Measurements from ENCODE around the gene LIN37. TPM values are rescaled to one million over a fixed set of nuclear protein-coding genes. Genes with fewer than 3 reads are reported as not detected.

Gene LIN37
- total and polyA plus RNA-seq, 2 donors (not counting 3 experiments of a cell fraction or from before 2014, with no cell fraction given): 11.3 to 21.4 TPM

DNA sequence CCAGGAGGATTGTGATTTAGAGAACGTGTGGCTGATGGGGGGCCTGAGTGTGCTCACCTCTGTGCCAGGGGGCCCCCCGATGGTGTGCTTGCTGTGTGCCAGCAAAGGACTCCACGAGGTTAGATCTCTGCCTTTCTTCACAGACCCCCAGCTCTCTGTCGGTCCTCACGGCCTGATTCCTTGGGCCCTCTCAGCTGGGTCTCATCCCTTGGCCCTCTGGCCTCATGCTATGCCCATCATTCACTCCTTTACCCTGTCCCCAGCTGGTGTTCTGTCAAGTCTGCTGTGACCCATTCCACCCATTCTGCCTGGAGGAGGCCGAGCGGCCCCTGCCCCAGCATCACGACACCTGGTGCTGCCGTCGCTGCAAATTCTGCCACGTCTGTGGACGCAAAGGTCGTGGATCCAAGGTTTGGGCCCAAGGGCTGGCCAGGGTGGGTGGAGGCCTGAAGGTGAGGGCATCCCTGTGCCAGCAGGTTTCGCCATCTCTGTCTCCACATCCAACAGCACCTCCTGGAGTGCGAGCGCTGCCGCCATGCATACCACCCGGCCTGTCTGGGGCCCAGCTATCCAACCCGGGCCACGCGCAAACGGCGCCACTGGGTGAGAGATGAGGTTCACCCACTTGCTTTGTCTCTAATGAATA lies 23.0 kb upstream of the LIN37 start:
- H3K36me3 ChIP-seq (ENCODE audit: control insufficient read depth in 2 of 2, extremely low read depth in 1 of 2, insufficient read depth in 2 of 2, low read length in 2 of 2): peaks cover 26 to 80% of the 10 kb centered on the region in 2 experiments
- no peaks in the 10 kb centered on the region for H3K9me1 ChIP-seq (replicated peaks; ENCODE audit: control insufficient read depth, extremely low read depth, insufficient read depth, low read length)
- H3K9ac ChIP-seq (replicated peaks; ENCODE audit: extremely low read depth, insufficient read depth, low read length): no peak overlapping the region
- CTCF ChIA-PET: no interaction called here
- no peaks in the 10 kb centered on the region for H3K4me1 ChIP-seq (ENCODE audit: control insufficient read depth, extremely low read depth, insufficient read depth, low read length)
- H2AFZ ChIP-seq (ENCODE audit: low read depth, low read length): no peak overlapping the region
- H3K4me2 ChIP-seq (ENCODE audit: insufficient read depth, low read length): no peak overlapping the region
- POLR2A ChIA-PET: no interaction called here
- H3K79me2 ChIP-seq (ENCODE audit: control insufficient read depth, insufficient read depth, low read length): peaks cover 7% of the 10 kb centered on the region
- no peaks in the 10 kb centered on the region for H3K9me3 ChIP-seq (replicated peaks; ENCODE audit: control insufficient read depth, insufficient read depth, low read length)
- no peak overlapping the region for H3K27ac ChIP-seq (ENCODE audit: insufficient read depth, low read depth, low read length)
- no peaks in the 10 kb centered on the region for H3K27me3 ChIP-seq (ENCODE audit: control insufficient read depth in 2 of 2, insufficient read depth in 2 of 2, low read length in 2 of 2)
- intact Hi-C loops (cut with micrococcal nuclease): no loop called here
- DNase-seq (ENCODE audit: low read depth, low spot score) (no peak), FAIRE-seq (no peak)
- BruUV-seq (replicated peaks): no TSS peak
- TF ChIP-seq EZH2 (IDR thresholded peaks at IDR 0.05; ENCODE audit: borderline replicate concordance, low read depth, low read length, severe bottlenecking) (no peak), JUN (IDR thresholded peaks at IDR 0.05; ENCODE audit: borderline replicate concordance, insufficient read depth, insufficient read length, low read depth) (no peak), POLR2AphosphoS5 (IDR thresholded peaks at IDR 0.05; ENCODE audit: insufficient read depth, low read depth, low read length) (no peak), MYC (IDR thresholded peaks at IDR 0.05; ENCODE audit: low read depth, low read length) (no peak), MAX (IDR thresholded peaks at IDR 0.05; ENCODE audit: insufficient read depth, insufficient read length) (no peak), FOS (IDR thresholded peaks at IDR 0.05; ENCODE audit: borderline replicate concordance, insufficient read depth, low read length) (no peak), GATA2 (IDR thresholded peaks at IDR 0.05; ENCODE audit: insufficient read depth, insufficient read length, low read depth, low read length) (no peak), CTCF (IDR thresholded peaks at IDR 0.05; ENCODE audit: extremely low read depth in 1 of 2, insufficient read depth in 1 of 2, low read depth in 1 of 2, low read length in 2 of 2) (no peak), POLR2A (IDR thresholded peaks at IDR 0.05; ENCODE audit: low read depth, low read length) (no peak)
- dilution Hi-C loops (cut with MboI; ENCODE audit: extremely low pct_ligation_motif_present, low sequenced_read_pairs): no loop called here
- H4K20me1 ChIP-seq (replicated peaks; ENCODE audit: control insufficient read depth, extremely low read depth, insufficient read depth, low read length): no peaks in the 10 kb centered on the region
- H3K4me3 ChIP-seq (replicated peaks in 1 of 3; ENCODE audit: insufficient read depth in 1 of 3, low read depth in 1 of 3, low read length in 3 of 3): no peak overlapping the region

Measured in endothelial cell of umbilical vein (primary cell).